Measurements from ENCODE around the gene SLC34A3. TPM values are rescaled to one million over a fixed set of nuclear protein-coding genes. Genes with fewer than 3 reads are reported as not detected.

The SLC34A3 gene
- total and polyA plus RNA-seq, 2 experiments from 2014 or later = not detected

GRCh38 chr9:137250329-137251193 is 19.9 kb downstream of the SLC34A3 start:
- Histone ChIP-seq H3K27me3 (no peaks in the 10 kb centered on the region), H3K9me3 (ENCODE audit: low read depth) (no peaks in the 10 kb centered on the region), H3K4me3 (no peak overlapping the region), H3K4me1 (ENCODE audit: low read depth) (peaks cover 21% of the 10 kb centered on the region), H3K27ac (no peak overlapping the region), H3K36me3 (no peaks in the 10 kb centered on the region)
- TF ChIP-seq CTCF (IDR thresholded peaks at IDR 0.05; ENCODE audit: low read depth, low read length) = no peak
- DNase-seq (ENCODE audit: low read depth in 1 of 2, low spot score in 1 of 2) = no peak

DNA sequence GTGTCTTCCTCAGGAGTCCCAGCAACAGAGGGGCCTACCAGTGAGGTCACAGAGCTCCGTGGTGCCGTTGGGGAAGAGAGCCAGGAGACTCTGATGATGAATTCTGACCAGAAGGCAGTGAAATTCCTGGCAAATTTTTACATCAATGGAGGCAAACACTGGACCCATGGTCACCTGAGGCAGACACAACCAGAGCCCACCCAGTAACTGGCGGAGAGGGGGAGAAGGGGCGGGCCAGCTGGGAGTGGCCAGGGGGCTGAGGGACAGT is 20.4 kb downstream of the SLC34A3 start, which contains the start of gene STPG3:
STPG3 (plus strand) TSS at position 93 of the 268 bp plus-strand sequence; CDS start at position 94, 1 bp downstream.
- DNase-seq (ENCODE audit: low read depth in 1 of 2, low spot score in 1 of 2) = no peak
- no peaks in the 10 kb centered on the region for H3K36me3 ChIP-seq
- no peak for TF ChIP-seq CTCF (IDR thresholded peaks at IDR 0.05; ENCODE audit: low read depth, low read length)
- H3K4me1 ChIP-seq (ENCODE audit: low read depth) = peaks cover 22% of the 10 kb centered on the region
- no peaks in the 10 kb centered on the region for H3K9me3 ChIP-seq (ENCODE audit: low read depth)
- no peak within 1 kb of the TSS for H3K4me3 ChIP-seq
- no peak within 1 kb of the TSS for H3K27ac ChIP-seq
- no peaks in the 10 kb centered on the region for H3K27me3 ChIP-seq

GRCh38 chr9:137251490-137252268 is 21.0 kb downstream of the SLC34A3 start:
- H3K27me3 ChIP-seq = no peaks in the 10 kb centered on the region
- H3K36me3 ChIP-seq = no peaks in the 10 kb centered on the region
- no peaks in the 10 kb centered on the region for H3K9me3 ChIP-seq (ENCODE audit: low read depth)
- no peak for DNase-seq (ENCODE audit: low read depth in 1 of 2, low spot score in 1 of 2)
- no peak overlapping the region for H3K27ac ChIP-seq
- TF ChIP-seq CTCF (IDR thresholded peaks at IDR 0.05; ENCODE audit: low read depth, low read length) = no peak
- no peak overlapping the region for H3K4me3 ChIP-seq
- peaks cover 24% of the 10 kb centered on the region for H3K4me1 ChIP-seq (ENCODE audit: low read depth)

DNA sequence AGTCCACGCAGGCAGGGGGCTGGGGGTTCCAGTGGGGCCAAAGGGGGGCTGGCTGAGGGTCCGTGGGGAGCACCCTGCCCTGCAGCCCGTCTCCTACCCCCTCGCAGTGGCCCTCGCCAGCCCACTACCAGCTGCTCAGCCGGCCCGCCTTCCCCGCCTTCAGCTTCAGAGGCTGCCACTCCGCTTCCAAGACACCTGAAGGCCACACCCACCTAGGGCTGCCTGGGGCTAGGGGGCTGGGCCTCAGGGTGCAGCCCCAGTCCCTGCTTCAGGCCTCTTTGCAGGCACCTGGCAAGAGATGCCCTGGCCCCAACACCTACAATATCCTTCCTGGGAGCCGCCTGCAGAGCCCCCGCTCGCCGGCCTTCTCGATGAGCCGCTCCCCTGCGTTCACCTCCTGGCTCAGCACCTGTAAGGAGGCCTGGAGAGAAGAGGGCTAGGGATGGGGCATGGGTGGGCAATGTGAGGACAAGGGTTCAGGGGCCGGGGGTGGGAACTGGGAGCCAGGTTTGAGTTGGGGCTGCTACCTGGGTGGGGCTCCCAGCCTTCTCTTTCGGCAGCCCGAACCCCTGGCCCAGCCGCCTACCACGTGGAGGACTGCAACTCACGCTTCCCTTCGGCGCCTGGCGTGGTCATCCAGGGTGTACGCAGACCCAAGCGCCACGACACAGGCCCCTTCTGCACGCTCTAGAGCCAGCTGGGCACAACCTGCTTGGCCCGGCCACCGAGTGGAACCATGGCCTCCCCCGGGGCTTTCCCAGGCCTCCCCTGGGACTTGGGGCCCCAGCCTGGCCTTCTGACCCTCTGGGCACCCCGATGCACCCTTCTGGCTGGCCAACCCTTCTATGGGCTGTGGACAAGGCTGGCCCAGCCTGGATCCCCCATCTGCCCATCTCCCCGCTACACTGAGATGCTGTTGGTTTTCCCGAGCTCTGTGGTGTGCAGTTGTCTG is 22.1 kb downstream of the SLC34A3 start:
- DNase-seq (ENCODE audit: low read depth in 1 of 2, low spot score in 1 of 2) = peak in 1 of 2 donors; percentile 52
- Histone ChIP-seq H3K9me3 (ENCODE audit: low read depth) (no peaks in the 10 kb centered on the region), H3K4me3 (no peak overlapping the region), H3K27ac (no peak overlapping the region), H3K4me1 (ENCODE audit: low read depth) (peaks cover 19% of the 10 kb centered on the region), H3K27me3 (no peaks in the 10 kb centered on the region), H3K36me3 (no peaks in the 10 kb centered on the region)
- TF ChIP-seq CTCF (IDR thresholded peaks at IDR 0.05; ENCODE audit: low read depth, low read length) = no peak

All from cardiac muscle cell (in vitro differentiated cells and primary cell).